GM10266 (cell line): Measurements from ENCODE around the gene IPO4.

ENCODE experiments used
- DNase-seq: peaks from one replicate; pipeline ENCODE4 v3.0.0; 2012; ENCODE audit errors: extremely low spot score
- TF ChIP-seq, protein P1 (sequence below): IDR thresholded peaks from 2 replicates; pipeline ENCODE4 v1.5.1; 2012; ENCODE audit warnings: mild to moderate bottlenecking, low read depth; ENCODE audit not compliant: control insufficient read depth, insufficient read depth; ENCODE audit errors: missing control alignments

The IPO4 gene

DNA sequence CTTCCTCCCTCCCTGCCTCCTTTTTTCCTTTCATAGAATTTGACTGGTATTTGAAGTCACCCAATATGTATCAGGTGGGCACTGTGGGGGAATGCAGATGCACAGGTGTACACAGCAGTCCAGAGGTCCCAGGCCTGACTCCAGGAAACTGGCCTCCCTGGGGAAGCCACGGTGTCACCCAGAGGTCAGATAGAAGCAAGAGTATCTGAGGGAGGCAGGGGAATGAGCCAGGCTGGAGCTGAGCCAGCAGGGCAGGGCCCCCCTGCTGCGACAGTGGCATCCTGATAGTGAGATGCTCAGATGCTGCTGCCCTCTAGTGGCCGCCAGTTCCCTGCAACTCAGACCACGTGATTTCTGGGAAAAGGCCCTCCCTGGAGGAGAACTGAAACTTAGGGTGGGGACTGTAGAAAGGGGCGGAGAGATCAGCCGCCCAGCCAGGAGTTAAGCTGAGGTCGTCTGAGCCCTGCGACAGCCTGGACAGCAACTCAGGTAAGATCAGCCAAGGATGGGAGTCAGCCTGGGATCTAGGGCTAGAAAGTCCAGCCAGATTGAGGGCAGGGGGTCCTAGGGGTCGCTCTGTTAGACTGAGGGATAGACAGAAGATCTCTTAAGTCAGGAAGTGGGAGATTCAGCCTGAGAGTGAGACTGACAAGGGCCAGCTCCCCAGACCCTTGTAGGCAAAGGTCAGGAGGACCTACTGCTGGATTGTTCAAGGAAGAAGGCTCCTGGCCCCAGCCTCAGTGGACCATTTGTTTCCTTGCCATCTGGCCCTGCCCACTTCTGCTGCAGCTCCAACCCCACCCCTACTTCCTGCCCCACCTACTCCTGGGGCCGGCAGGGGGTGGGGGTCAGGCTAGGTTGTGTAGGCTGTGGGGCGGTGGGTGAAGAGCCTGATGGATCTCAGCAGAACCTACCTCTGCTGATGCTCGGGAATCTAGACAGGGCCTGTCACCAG is 27.5 kb downstream of the IPO4 start, which contains the start of gene IRF9:
IRF9 (plus strand) TSS at position 416 of the 955 bp plus-strand sequence. CDS start 880 bp downstream, outside the sequence.
- TF ChIP-seq, protein P1, sequence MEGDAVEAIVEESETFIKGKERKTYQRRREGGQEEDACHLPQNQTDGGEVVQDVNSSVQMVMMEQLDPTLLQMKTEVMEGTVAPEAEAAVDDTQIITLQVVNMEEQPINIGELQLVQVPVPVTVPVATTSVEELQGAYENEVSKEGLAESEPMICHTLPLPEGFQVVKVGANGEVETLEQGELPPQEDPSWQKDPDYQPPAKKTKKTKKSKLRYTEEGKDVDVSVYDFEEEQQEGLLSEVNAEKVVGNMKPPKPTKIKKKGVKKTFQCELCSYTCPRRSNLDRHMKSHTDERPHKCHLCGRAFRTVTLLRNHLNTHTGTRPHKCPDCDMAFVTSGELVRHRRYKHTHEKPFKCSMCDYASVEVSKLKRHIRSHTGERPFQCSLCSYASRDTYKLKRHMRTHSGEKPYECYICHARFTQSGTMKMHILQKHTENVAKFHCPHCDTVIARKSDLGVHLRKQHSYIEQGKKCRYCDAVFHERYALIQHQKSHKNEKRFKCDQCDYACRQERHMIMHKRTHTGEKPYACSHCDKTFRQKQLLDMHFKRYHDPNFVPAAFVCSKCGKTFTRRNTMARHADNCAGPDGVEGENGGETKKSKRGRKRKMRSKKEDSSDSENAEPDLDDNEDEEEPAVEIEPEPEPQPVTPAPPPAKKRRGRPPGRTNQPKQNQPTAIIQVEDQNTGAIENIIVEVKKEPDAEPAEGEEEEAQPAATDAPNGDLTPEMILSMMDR = peak; percentile 97
- peak; percentile 94 for DNase-seq

DNA sequence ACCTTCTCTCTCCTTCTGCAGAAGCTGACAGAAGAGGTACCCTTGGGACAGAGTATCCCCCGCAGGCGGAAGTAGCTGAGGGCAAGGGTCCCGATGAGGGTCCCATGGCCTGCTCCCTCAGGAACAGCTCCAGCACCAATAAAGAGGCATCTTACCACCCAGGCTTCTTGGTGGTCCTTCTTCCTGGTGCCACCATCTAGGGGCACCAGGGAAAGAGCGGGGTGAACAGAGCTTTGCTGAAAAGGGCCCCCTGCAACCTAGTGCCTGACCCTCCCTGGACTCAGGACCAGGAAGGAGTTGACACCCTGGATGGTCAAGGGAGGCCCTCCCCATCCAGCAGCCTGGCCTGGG is 28.1 kb downstream of the IPO4 start:
- DNase-seq = no peak
- TF ChIP-seq, protein P1 = no peak

DNA sequence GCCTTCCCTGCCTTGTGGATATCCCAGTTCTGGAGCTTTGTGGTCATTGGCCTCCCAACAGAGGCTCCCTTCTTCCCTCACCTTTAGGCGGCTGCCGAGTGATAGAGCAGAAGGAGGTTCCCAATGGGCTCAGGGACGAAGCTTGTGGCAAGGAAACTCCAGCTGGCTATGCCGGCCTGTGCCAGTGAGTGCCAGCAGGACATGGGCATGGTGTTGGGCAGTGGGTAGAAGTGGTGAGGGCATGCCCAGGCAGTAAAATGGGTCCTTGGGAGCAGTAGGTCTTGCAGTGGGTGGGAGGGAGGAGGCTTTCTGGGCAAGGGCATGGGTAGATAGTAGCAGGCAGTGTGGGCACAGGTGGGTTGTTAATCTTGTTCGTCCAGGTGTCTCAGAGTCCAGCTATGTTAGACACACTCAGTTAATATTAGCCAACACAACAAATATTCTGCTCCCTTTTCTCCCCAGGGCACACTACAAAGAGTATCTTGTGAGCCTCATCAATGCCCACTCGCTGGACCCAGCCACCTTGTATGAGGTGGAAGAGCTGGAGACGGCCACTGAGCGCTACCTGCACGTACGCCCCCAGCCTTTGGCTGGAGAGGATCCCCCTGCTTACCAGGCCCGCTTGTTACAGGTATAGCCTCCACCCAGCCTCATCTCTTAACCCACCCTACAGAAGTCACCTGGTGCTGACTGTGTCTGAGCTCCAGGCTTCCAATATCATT is 28.7 kb downstream of the IPO4 start:
- TF ChIP-seq, protein P1 = no peak
- no peak for DNase-seq

DNA sequence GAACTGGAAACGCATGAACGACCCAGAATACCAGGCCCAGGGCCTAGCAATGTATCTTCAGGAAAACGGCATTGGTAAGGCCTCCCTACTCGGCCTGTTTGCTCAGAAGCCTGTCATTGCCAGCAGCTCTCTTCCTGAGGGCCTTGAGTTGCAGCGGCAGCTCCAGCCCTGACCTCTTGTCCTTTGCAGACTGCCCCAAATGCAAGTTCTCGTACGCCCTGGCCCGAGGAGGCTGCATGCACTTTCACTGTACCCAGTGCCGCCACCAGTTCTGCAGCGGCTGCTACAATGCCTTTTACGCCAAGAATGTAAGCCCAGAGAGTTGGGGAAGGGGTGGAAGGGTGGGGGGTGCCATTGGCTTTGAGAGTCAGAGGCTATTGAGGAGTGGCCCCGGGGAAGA is 31.3 kb downstream of the IPO4 start:
- TF ChIP-seq, protein P1 = no peak
- DNase-seq = no peak

DNA sequence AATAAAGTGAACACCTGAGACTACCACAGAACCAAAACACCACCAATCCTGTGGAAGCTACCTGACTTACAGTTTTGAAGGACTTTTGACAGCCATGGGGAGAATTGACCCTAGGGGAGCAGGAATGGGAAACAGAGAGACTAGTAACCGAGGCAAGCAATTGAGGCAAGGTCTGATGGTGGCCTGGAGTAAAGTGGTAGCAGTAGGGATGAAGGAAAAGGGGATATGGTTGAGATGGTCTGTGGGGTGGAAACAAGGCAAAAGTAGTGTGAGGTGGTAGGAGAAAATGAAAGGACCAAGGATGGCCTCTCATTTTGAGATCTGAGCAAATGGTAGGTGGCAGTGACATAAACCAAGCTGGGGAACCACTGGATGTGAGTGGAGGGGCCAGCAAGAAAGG is 31.8 kb downstream of the IPO4 start:
- no peak for DNase-seq
- TF ChIP-seq, protein P1 = no peak

DNA sequence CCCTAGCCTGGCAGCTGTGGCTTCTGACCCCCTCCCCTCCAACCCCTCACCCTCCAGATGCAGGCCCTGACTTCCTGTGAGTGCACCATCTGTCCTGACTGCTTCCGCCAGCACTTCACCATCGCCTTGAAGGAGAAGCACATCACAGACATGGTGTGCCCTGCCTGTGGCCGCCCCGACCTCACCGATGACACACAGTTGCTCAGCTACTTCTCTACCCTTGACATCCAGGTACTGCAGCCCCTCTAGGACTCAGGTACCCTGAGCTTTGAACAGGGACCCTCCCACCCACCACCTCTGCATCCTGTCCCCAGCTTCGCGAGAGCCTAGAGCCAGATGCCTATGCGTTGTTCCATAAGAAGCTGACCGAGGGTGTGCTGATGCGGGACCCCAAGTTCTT is 33.5 kb downstream of the IPO4 start:
- no peak for DNase-seq
- TF ChIP-seq, protein P1 = no peak
